CD4-positive, alpha-beta T cell (primary cell): ENCODE data around the gene TCFL5. TPM values are rescaled to one million over a fixed set of nuclear protein-coding genes. Genes with fewer than 3 reads are reported as not detected.

Source experiments
- ATAC-seq: fragments of 200-7000 bp; cut with Tn5 transposase; one replicate; pipeline ENCODE4 v1.10.0; 2022; ENCODE audit warnings: mild to moderate bottlenecking; ENCODE audit not compliant: poor library complexity
- CTCF ChIA-PET: fragments of 350-600 bp; sonication (Branson Sonifier 250); formaldehyde crosslinking; loops from one replicate; lab custom pipeline; 2021; ENCODE audit warnings: antibody characterized with exemption, inconsistent platforms; lab: Charles Lee
- POLR2A ChIA-PET: fragments of 350-600 bp; sonication (Branson Sonifier 250); formaldehyde crosslinking; loops from one replicate; lab custom pipeline; 2021; ENCODE audit warnings: antibody characterized with exemption, inconsistent platforms; lab: Charles Lee
- DNase-seq, 14 experiments: peaks; one replicate each; pipeline ENCODE4 v3.0.0-alpha.2; 2013 to 2020; ENCODE audit warnings: mixed read lengths in 2 of 14
- H3K27ac ChIP-seq, 2 donors: one replicate each; pipeline versions ENCODE4 v1.5.1 to v1.7.0; 2013; ENCODE audit warnings: low read length in 2 of 2, low read depth in 1 of 2, mild to moderate bottlenecking in 1 of 2
- H3K27me3 ChIP-seq, 2 experiments: 1 replicate in 1 of 2; 2 replicates in 1 of 2; pipeline versions ENCODE4 v1.6.1 to v1.7.0; 2013; ENCODE audit warnings: low read length in 2 of 2, control low read depth in 1 of 2, mild to moderate bottlenecking in 1 of 2, moderate library complexity in 1 of 2; ENCODE audit not compliant: insufficient read depth in 2 of 2, control insufficient read depth in 1 of 2
- H3K36me3 ChIP-seq: one replicate; pipeline ENCODE4 v1.6.1; 2013; ENCODE audit warnings: low read length, control low read depth; ENCODE audit not compliant: insufficient read depth
- H3K4me1 ChIP-seq: one replicate; pipeline ENCODE4 v1.6.1; 2013; ENCODE audit warnings: low read length, control low read depth; ENCODE audit not compliant: insufficient read depth
- H3K4me3 ChIP-seq: one replicate; pipeline ENCODE4 v1.5.1; 2013; ENCODE audit warnings: mild to moderate bottlenecking, low read length, moderate library complexity
- H3K9me3 ChIP-seq, 2 experiments: 1 replicate in 1 of 2; 2 replicates in 1 of 2; pipeline versions ENCODE4 v1.6.1 to v1.7.0; 2013; ENCODE audit warnings: low read length in 2 of 2, mild to moderate bottlenecking in 2 of 2, control low read depth in 1 of 2, moderate library complexity in 1 of 2; ENCODE audit not compliant: control insufficient read depth in 1 of 2, insufficient read depth in 1 of 2
- H3K27ac Mint-ChIP-seq: one replicate; pipeline ENCODE4 v1.8.0; 2020; ENCODE audit warnings: mixed read lengths
- H3K27me3 Mint-ChIP-seq: one replicate; pipeline ENCODE4 v1.8.0; 2021; ENCODE audit warnings: mixed read lengths
- H3K36me3 Mint-ChIP-seq: one replicate; pipeline ENCODE4 v1.8.0; 2021; ENCODE audit warnings: low read depth, mixed read lengths
- H3K4me1 Mint-ChIP-seq: one replicate; pipeline ENCODE4 v1.8.0; 2021; ENCODE audit warnings: low read depth, mixed read lengths
- H3K4me3 Mint-ChIP-seq: one replicate; pipeline ENCODE4 v1.8.0; 2020; ENCODE audit warnings: mild to moderate bottlenecking, mixed read lengths
- H3K9me3 Mint-ChIP-seq: one replicate; pipeline ENCODE4 v1.8.0; 2020; ENCODE audit warnings: mixed read lengths
- intact Hi-C, 2 experiments: fragments of 100-400 bp; cut with DNase I in 1 of 2; cut with micrococcal nuclease in 1 of 2; formaldehyde crosslinking; loops; one replicate each; pipeline versions ENCODE4 v1.15.1 to v1.9.0; 2023 to 2025; cut with DNase I, micrococcal nuclease
- total RNA-seq, 174 experiments: library from RNA in 2 of 174; stranded (reverse) in 2 of 174; gene quantifications; one replicate each; pipeline ENCODE4 v1.2.3 and lab custom pipeline; 2021 to 2026
- TF ChIP-seq, protein P1 (sequence below): fragments of 200-600 bp; IDR thresholded peaks from one replicate; pipeline ENCODE4 v1.8.0; 2022; ENCODE audit warnings: antibody characterized with exemption, mild to moderate bottlenecking

Gene TCFL5
- total RNA-seq, 2 experiments from 2014 or later, result 5.9 to 6.3 TPM

DNA sequence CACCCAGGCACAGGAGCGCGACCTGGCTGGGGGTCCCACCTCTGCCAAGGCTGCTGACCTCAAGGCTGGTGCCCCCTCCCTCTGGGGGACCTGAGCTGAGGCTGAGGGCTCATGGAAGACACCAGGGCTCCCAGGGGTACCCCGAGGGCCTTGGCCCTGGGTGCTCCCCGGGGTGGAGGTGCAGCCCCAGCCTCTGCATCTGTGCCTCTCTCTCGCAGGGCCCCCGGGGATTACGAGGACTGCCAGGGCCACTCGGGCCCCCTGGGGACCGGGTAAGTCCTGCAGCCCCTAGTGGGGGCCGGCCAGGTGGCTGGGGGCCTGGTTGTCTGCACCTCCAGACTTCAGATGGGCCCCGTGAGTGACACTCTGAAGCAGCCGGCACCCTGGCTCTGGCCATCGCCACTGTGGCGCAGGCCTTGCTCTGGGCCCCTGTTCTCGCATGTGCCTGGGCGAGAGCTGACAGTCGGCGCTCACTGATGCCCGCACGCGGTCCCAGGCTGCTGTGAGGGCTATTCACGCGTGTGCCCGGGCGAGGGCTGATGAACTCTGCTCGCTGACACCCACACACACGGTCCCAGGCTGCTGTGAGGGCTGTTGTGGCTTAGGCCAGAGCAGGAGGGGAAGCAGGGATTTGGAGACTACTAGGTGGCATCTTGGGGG is 35.5 kb downstream of the TCFL5 start:
- ATAC-seq (no peak), DNase-seq (peak in 2 of 14 experiments; percentile 18 to 33)
- H3K36me3 ChIP-seq, result no peaks in the 10 kb centered on the region
- no peaks in the 10 kb centered on the region for H3K9me3 Mint-ChIP-seq
- H3K9me3 ChIP-seq, result no peaks in the 10 kb centered on the region
- POLR2A ChIA-PET, result interaction anchor here (1.0 kb wide), 1 partner anchor 10 kb away, joined by 3 read pairs; no protein-coding TSS in a partner anchor
- H3K27me3 Mint-ChIP-seq, result no peaks in the 10 kb centered on the region
- no peak overlapping the region for H3K27ac Mint-ChIP-seq
- no peak overlapping the region for H3K4me3 ChIP-seq
- H3K27ac ChIP-seq, result no peak overlapping the region
- TF ChIP-seq, protein P1, sequence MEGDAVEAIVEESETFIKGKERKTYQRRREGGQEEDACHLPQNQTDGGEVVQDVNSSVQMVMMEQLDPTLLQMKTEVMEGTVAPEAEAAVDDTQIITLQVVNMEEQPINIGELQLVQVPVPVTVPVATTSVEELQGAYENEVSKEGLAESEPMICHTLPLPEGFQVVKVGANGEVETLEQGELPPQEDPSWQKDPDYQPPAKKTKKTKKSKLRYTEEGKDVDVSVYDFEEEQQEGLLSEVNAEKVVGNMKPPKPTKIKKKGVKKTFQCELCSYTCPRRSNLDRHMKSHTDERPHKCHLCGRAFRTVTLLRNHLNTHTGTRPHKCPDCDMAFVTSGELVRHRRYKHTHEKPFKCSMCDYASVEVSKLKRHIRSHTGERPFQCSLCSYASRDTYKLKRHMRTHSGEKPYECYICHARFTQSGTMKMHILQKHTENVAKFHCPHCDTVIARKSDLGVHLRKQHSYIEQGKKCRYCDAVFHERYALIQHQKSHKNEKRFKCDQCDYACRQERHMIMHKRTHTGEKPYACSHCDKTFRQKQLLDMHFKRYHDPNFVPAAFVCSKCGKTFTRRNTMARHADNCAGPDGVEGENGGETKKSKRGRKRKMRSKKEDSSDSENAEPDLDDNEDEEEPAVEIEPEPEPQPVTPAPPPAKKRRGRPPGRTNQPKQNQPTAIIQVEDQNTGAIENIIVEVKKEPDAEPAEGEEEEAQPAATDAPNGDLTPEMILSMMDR, result no peak
- H3K4me1 ChIP-seq, result peaks cover 11% of the 10 kb centered on the region
- H3K4me1 Mint-ChIP-seq, result no peaks in the 10 kb centered on the region
- no peaks in the 10 kb centered on the region for H3K36me3 Mint-ChIP-seq
- no peaks in the 10 kb centered on the region for H3K27me3 ChIP-seq
- intact Hi-C loops, result loop anchor here in 1 of 2 experiments (2.0 kb wide), 1 partner anchor 35 kb away; the partner anchor contains the start of gene TCFL5
- H3K4me3 Mint-ChIP-seq, result no peak overlapping the region
- CTCF ChIA-PET, result no interaction called here

DNA sequence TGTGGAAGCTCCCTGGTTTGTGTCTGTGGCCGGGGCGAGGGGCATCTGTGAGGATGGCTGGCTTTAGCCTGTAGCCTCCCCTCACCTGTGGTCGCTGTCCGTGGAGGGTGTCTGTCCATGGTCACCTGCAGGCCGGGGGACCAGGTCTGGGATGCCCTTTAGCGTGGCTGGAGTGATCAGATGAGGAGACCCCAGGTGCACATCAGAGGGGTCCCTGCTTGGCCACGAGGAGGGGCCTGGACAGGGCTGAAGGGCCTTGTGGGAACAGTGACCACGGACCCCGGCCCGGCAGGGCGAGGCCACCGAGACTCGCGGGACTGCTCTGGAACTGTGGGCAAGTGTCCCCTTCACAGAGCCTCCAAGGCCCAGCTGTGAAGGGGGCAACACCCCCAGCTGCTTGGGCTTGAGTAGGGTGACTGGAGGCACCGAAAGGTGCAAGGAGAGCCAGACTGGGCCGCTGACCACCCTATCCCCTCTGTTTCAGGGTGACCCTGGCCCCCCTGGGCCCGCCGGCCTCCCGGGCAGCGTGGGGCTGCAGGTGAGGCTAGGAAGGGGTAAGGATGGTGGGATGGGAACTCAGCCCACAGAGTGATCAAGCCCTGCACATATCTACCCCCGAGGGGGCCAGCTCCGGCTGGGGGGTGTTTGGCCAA is 36.2 kb downstream of the TCFL5 start:
- Histone ChIP-seq H3K9me3 (no peaks in the 10 kb centered on the region), H3K4me1 (peaks cover 11% of the 10 kb centered on the region), H3K4me3 (no peak overlapping the region), H3K36me3 (no peaks in the 10 kb centered on the region), H3K27me3 (no peaks in the 10 kb centered on the region), H3K27ac (no peak overlapping the region)
- intact Hi-C loops, result no loop called here
- ATAC-seq, result no peak
- POLR2A ChIA-PET, result interaction anchor here (0.8 to 1.0 kb wide), 3 partner anchors 9 to 37 kb away, joined by 3 to 5 read pairs (median 3); no protein-coding TSS in a partner anchor
- Mint-ChIP-seq H3K36me3 (no peaks in the 10 kb centered on the region), H3K9me3 (no peaks in the 10 kb centered on the region), H3K4me1 (no peaks in the 10 kb centered on the region), H3K27me3 (no peaks in the 10 kb centered on the region), H3K4me3 (no peak overlapping the region), H3K27ac (no peak overlapping the region)
- TF ChIP-seq, protein P1, result no peak
- DNase-seq, result peak in 1 of 14 experiments; percentile 10
- CTCF ChIA-PET, result no interaction called here

DNA sequence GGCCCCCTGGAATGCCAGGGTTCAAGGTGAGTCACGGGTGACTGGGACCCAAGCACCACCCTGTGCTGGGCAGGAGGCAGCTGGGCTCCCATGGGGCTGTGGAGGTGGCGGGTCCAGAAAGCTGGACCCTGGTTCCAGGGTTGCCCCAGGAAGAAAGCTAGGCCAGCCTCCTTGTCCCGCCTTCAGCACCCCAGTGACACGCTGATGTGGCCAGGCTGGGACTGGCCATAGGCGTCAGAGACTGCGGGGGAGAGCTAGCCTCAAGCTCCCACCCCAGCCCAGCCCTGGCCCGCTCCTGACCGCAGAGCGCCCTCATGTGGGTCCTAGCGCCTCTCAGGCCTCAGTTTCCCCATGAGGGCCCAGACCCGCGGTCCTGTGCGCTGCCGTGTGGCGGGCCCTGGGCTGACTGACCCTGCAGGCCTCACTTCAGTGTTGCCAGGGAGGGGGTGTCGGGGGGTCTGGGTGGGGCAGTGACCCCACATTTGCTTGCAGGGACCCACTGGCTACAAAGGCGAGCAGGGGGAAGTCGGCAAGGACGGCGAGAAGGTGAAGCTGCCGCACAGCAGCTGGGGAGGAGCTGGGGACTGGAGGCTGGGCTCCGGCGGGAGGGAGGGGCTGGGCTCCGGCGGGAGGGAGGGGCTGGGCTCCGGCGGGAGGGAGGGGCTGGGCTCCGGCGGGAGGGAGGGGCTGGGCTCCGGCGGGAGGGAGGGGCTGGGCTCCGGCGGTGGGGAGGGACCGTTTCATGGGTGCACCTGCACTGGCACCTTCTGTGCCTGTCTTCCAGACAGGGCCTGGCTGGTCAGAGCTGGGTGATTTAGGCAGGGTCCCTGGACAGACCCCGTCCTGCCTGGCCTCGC is 36.9 kb downstream of the TCFL5 start:
- no peaks in the 10 kb centered on the region for H3K36me3 Mint-ChIP-seq
- intact Hi-C loops, result no loop called here
- H3K27me3 ChIP-seq, result peaks cover under 1 to 2% of the 10 kb centered on the region in 2 experiments
- H3K4me3 ChIP-seq, result peak overlapping the region; percentile 46
- no peaks in the 10 kb centered on the region for H3K4me1 Mint-ChIP-seq
- no peaks in the 10 kb centered on the region for H3K9me3 Mint-ChIP-seq
- no peak overlapping the region for H3K27ac Mint-ChIP-seq
- peaks cover 11% of the 10 kb centered on the region for H3K4me1 ChIP-seq
- no peaks in the 10 kb centered on the region for H3K36me3 ChIP-seq
- POLR2A ChIA-PET, result interaction anchor here (0.8 to 1.0 kb wide), 3 partner anchors 9 to 37 kb away, joined by 3 to 5 read pairs (median 3); no protein-coding TSS in a partner anchor
- H3K9me3 ChIP-seq, result no peaks in the 10 kb centered on the region
- TF ChIP-seq, protein P1, result no peak
- no peaks in the 10 kb centered on the region for H3K27me3 Mint-ChIP-seq
- CTCF ChIA-PET, result no interaction called here
- H3K27ac ChIP-seq, result no peak overlapping the region
- ATAC-seq, result peak; percentile 76
- DNase-seq, result peak in 13 of 14 experiments; percentile 22 to 78 (median 58)
- no peak overlapping the region for H3K4me3 Mint-ChIP-seq
